ENCODE results near the gene CAPNS2. TPM values are rescaled to one million over a fixed set of nuclear protein-coding genes. Genes with fewer than 3 reads are reported as not detected.
A peak's percentile ranks its signal among the peaks of the same experiment; 100 is the strongest.
"Not testable (repeated sequence)": the region's sequence is repeated elsewhere in the genome, so short reads cannot be mapped to it uniquely, and the experiment has no call there.

The CAPNS2 gene
- total RNA-seq, 4 donors from 2014 or later = 0.58 to 3.1 (median 1.4) TPM

DNA sequence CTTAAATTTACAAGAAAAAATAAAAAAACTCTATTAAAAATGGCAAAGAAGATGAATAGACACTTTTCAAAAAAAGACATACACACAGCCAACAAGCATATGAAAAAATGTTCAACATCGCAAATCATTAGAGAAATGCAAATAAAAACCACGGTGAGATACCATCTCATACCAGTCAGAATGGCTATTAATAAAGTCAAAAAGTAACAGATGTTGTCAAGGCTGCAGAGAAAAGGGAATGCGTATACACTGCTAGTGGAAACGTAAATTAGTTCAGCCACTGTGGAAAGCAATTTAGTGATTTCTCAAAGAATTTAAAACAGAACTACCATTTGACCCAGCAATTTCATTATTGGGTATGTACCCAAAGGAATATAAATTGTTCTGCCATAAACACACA, 31.4 kb downstream of the CAPNS2 start:
- no peak overlapping the region for H3K4me3 ChIP-seq
- no peaks in the 10 kb centered on the region for H3K9me3 ChIP-seq
- H3K27me3 ChIP-seq = no peaks in the 10 kb centered on the region
- H3K27ac ChIP-seq = no peak overlapping the region
- H3K4me1 ChIP-seq = no peaks in the 10 kb centered on the region
- ATAC-seq = no peak
- WGBS, 2 donors (ENCODE audit: low coverage in 1 of 2) = 72 to 85% methylated on average over 4 of the region's 4 CpGs
- TF ChIP-seq EP300 (IDR thresholded peaks at IDR 0.05) = no peak
- TF ChIP-seq POLR2A (IDR thresholded peaks at IDR 0.05) = no peak
- TF ChIP-seq, protein P1, sequence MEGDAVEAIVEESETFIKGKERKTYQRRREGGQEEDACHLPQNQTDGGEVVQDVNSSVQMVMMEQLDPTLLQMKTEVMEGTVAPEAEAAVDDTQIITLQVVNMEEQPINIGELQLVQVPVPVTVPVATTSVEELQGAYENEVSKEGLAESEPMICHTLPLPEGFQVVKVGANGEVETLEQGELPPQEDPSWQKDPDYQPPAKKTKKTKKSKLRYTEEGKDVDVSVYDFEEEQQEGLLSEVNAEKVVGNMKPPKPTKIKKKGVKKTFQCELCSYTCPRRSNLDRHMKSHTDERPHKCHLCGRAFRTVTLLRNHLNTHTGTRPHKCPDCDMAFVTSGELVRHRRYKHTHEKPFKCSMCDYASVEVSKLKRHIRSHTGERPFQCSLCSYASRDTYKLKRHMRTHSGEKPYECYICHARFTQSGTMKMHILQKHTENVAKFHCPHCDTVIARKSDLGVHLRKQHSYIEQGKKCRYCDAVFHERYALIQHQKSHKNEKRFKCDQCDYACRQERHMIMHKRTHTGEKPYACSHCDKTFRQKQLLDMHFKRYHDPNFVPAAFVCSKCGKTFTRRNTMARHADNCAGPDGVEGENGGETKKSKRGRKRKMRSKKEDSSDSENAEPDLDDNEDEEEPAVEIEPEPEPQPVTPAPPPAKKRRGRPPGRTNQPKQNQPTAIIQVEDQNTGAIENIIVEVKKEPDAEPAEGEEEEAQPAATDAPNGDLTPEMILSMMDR (IDR thresholded peaks at IDR 0.05) = no peak
- TF ChIP-seq POLR2AphosphoS5 (IDR thresholded peaks at IDR 0.05) = no peak
- no peaks in the 10 kb centered on the region for H3K36me3 ChIP-seq

DNA sequence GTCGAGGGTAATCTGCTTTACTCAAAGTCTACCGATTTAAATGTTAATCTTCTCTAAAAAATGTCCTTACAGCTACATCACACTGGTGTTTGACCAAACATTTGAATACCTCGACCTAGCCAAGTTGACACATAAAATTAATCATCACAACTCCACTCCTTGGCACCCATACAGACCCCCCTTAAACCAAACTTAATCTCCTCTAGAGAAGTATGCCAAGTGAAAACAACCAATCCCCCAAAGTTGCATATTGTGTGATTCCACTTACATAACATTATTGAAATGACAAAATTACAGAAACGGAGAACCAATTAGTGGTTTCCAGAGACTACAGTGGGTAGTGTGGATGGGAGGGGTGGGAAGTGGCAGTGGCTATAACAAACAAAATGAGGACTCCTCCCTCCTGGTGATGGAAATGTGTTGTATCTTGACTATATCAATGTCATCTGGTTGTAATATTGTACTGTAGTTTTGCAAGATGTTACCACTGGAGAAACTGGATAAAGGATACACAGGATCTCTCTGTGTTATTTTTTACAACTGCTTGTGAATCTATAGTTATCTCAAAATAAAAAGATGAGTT, 39.4 kb downstream of the CAPNS2 start:
- Histone ChIP-seq H3K9me3 (peaks cover 0 to 5% (median 0%) of the 10 kb centered on the region in 3 donors), H3K27me3 (no peaks in the 10 kb centered on the region), H3K36me3 (no peaks in the 10 kb centered on the region), H3K27ac (no peak overlapping the region), H3K4me3 (no peak overlapping the region), H3K4me1 (peaks cover 0 to 11% (median 0%) of the 10 kb centered on the region in 3 donors)
- WGBS, 2 donors (ENCODE audit: low coverage in 1 of 2) = 16 to 20% methylated on average over 4 of the region's 4 CpGs
- peak; percentile 46 for ATAC-seq
- no peak for TF ChIP-seq POLR2A (IDR thresholded peaks at IDR 0.05)
- TF ChIP-seq EP300 (IDR thresholded peaks at IDR 0.05) = no peak
- TF ChIP-seq, protein P1 (IDR thresholded peaks at IDR 0.05) = no peak
- no peak for TF ChIP-seq POLR2AphosphoS5 (IDR thresholded peaks at IDR 0.05)

DNA sequence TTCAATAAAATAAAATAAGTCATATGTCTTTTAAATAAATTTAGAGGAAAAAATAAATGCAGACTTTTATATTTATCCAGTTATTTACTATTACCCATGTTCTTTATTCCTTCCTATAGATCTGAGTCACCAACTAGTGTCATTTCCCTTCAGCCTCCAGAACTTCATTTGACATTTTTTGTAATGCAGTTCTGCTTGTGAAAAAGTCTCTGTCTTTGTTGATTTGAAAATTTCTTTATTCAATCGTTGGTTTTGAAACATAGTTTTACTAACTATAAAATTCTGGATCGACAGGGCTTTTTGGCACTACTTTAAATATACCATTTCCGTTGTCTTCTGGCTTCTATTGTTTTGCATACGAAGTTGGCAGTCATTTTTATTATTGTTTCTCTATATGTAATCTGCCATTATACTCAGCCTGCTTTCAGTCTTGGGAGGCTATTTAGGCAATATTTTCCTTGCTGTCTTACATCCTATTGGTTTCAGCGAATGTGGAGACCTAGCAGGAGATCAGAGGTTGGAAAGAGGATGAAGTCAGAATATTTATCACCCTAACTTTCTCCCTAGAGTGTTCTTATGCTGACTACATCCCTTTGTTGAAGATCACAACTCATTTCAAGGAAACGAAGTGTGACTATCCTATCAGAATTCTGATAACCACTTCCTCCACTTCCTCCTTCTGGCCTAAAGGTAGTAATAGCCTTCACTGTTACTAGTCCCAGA, 47.3 kb downstream of the CAPNS2 start:
- Histone ChIP-seq H3K27me3 (no peaks in the 10 kb centered on the region), H3K36me3 (no peaks in the 10 kb centered on the region), H3K4me1 (no peaks in the 10 kb centered on the region), H3K9me3 (peaks cover 0 to 5% (median 0%) of the 10 kb centered on the region in 3 donors), H3K4me3 (no peak overlapping the region), H3K27ac (no peak overlapping the region)
- no peak for ATAC-seq
- 68 to 73% methylated on average over 5 to 6 of the region's 6 CpGs for WGBS, 2 donors (ENCODE audit: low coverage in 1 of 2)
- TF ChIP-seq POLR2A (IDR thresholded peaks at IDR 0.05) (no peak), EP300 (IDR thresholded peaks at IDR 0.05) (no peak), POLR2AphosphoS5 (IDR thresholded peaks at IDR 0.05) (no peak)
- TF ChIP-seq, protein P1 (IDR thresholded peaks at IDR 0.05) = no peak

DNA sequence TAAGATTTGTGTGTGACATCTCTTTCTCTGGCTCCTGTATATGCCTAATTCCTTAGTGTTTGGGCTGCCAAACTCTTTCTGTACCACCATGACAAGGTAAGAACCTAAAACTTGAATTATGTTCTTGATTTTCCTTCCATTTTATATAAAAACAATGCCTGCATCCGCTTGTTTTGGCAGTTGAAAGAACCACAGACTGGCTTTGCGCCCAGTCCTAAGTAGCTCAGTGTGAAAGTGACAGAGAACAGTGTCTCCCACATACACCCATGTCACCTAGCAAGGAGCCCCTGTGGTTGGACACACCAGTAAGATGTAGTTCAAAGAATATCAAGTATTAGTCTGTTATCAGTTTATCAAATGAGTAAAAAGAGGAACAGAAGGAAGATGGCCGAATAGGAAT, 48.6 kb downstream of the CAPNS2 start:
- H3K4me3 ChIP-seq = no peak overlapping the region
- H3K27me3 ChIP-seq = no peaks in the 10 kb centered on the region
- no peak for TF ChIP-seq POLR2A (IDR thresholded peaks at IDR 0.05)
- no peak for TF ChIP-seq EP300 (IDR thresholded peaks at IDR 0.05)
- TF ChIP-seq, protein P1 (IDR thresholded peaks at IDR 0.05) = no peak
- TF ChIP-seq POLR2AphosphoS5 (IDR thresholded peaks at IDR 0.05) = no peak
- H3K27ac ChIP-seq = no peak overlapping the region
- no peak for ATAC-seq
- H3K9me3 ChIP-seq = no peaks in the 10 kb centered on the region
- no peaks in the 10 kb centered on the region for H3K4me1 ChIP-seq
- WGBS, 2 donors (ENCODE audit: low coverage in 1 of 2) = 76 to 96% methylated on average over 3 of the region's 3 CpGs
- H3K36me3 ChIP-seq = no peaks in the 10 kb centered on the region

DNA sequence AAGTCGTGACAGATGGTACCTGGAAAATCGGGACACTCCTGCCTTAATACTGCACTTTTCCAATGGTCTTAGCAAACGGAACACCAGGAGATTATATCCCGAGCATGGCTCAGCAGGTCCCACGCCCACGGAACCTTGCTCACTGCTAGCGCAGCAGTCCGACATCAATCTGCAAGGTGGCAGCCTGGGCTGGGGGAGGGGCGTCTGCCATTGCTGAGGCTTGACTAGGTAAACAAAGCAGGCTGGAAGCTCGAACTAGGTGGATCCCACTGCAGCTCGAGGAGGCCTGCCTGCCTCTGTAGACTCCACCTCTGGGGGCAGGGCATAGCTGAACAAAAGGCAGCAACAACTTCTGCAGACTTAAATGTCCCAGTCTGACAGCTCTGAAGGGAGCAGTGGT, 49.2 kb downstream of the CAPNS2 start:
- 91 to 100% methylated on average over 2 to 9 of the region's 11 CpGs for WGBS, 2 donors (ENCODE audit: low coverage in 1 of 2)
- ATAC-seq, H3K4me1 ChIP-seq, H3K9me3 ChIP-seq, H3K36me3 ChIP-seq, H3K27me3 ChIP-seq, H3K4me3 ChIP-seq, H3K27ac ChIP-seq: not testable (repeated sequence)

Other genes with a start within 250 kb of the CAPNS2 start
- under 1 TPM in 2 of 4 donors, not detected in 2; 0.12 to 0.64 TPM for gene IRX6, start 242.5 kb upstream of the CAPNS2 start, total RNA-seq
- 100 to 1,000 TPM; 155 to 309 (median 265) TPM for gene MMP2, start 87.5 kb upstream of the CAPNS2 start, total RNA-seq
- gene LPCAT2, start 57.6 kb upstream of the CAPNS2 start, total RNA-seq = 10 to 100 TPM in 3 of 4 donors, 1 to 10 TPM in 1; 8.0 to 27.1 (median 18.0) TPM
- gene SLC6A2, start 89.3 kb downstream of the CAPNS2 start, total RNA-seq = 1 to 10 TPM in 2 of 4 donors, under 1 TPM in 2; 0.16 to 3.1 (median 1.3) TPM

Data from gastroesophageal sphincter (tissue), 4 donors.